ENCODE measurements around the gene PI4KA.

Gene PI4KA

GRCh38 chr22:20775342-20775895, 83.2 kb downstream of the PI4KA start:
- TF ChIP-seq MAX (IDR thresholded peaks at IDR 0.05) = no peak
- no peak for TF ChIP-seq CREB1 (IDR thresholded peaks at IDR 0.05; ENCODE audit: low read depth)
- no peak for TF ChIP-seq EGR1 (IDR thresholded peaks at IDR 0.05)
- TF ChIP-seq FOXM1 (IDR thresholded peaks at IDR 0.05; ENCODE audit: borderline replicate concordance, low read depth) = no peak
- no peak for TF ChIP-seq TCF12 (IDR thresholded peaks at IDR 0.05; ENCODE audit: low read depth)
- TF ChIP-seq CEBPB (IDR thresholded peaks at IDR 0.05) = no peak
- TF ChIP-seq TEAD4 (IDR thresholded peaks at IDR 0.05) = no peak
- TF ChIP-seq YY1 (IDR thresholded peaks at IDR 0.05; ENCODE audit: low read depth) = no peak
- TF ChIP-seq, protein P1, sequence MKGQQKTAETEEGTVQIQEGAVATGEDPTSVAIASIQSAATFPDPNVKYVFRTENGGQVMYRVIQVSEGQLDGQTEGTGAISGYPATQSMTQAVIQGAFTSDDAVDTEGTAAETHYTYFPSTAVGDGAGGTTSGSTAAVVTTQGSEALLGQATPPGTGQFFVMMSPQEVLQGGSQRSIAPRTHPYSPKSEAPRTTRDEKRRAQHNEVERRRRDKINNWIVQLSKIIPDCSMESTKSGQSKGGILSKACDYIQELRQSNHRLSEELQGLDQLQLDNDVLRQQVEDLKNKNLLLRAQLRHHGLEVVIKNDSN (IDR thresholded peaks at IDR 0.05) = no peak
- TF ChIP-seq, protein P2, sequence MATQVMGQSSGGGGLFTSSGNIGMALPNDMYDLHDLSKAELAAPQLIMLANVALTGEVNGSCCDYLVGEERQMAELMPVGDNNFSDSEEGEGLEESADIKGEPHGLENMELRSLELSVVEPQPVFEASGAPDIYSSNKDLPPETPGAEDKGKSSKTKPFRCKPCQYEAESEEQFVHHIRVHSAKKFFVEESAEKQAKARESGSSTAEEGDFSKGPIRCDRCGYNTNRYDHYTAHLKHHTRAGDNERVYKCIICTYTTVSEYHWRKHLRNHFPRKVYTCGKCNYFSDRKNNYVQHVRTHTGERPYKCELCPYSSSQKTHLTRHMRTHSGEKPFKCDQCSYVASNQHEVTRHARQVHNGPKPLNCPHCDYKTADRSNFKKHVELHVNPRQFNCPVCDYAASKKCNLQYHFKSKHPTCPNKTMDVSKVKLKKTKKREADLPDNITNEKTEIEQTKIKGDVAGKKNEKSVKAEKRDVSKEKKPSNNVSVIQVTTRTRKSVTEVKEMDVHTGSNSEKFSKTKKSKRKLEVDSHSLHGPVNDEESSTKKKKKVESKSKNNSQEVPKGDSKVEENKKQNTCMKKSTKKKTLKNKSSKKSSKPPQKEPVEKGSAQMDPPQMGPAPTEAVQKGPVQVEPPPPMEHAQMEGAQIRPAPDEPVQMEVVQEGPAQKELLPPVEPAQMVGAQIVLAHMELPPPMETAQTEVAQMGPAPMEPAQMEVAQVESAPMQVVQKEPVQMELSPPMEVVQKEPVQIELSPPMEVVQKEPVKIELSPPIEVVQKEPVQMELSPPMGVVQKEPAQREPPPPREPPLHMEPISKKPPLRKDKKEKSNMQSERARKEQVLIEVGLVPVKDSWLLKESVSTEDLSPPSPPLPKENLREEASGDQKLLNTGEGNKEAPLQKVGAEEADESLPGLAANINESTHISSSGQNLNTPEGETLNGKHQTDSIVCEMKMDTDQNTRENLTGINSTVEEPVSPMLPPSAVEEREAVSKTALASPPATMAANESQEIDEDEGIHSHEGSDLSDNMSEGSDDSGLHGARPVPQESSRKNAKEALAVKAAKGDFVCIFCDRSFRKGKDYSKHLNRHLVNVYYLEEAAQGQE (IDR thresholded peaks at IDR 0.05; ENCODE audit: low read depth) = no peak
- no peak for TF ChIP-seq EP300 (IDR thresholded peaks at IDR 0.05; ENCODE audit: borderline replicate concordance)
- no peak for TF ChIP-seq NFIC (IDR thresholded peaks at IDR 0.05)
- no peak for TF ChIP-seq ZBTB7A (IDR thresholded peaks at IDR 0.05; ENCODE audit: low read depth)

DNA sequence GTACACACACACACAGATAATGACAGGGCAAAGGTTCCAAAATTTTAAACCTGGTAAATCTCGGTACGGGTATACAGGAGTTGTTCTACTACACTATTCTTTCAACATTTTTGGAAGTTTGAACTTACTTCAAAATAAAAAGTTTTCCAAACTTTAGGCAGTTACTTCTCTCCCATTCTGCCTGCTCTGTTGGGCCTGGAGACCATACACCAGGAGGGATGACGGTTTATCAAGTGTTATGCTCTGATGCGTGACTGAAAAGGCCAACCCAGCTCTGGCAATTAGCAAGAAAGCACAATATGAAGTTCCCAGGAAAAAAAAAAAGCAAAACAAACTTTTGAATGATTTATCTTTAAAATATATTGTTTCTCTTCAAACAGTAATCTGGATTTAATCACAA, 83.7 kb downstream of the PI4KA start:
- TF ChIP-seq EGR1 (IDR thresholded peaks at IDR 0.05) (no peak), TAF1 (IDR thresholded peaks at IDR 0.05; ENCODE audit: low read depth) (no peak), RAD21 (IDR thresholded peaks at IDR 0.05; ENCODE audit: low read depth) (no peak), YY1 (IDR thresholded peaks at IDR 0.05; ENCODE audit: low read depth) (no peak), ZBTB7A (IDR thresholded peaks at IDR 0.05; ENCODE audit: low read depth) (no peak), NFIC (IDR thresholded peaks at IDR 0.05) (no peak), MAX (IDR thresholded peaks at IDR 0.05) (no peak), CREB1 (IDR thresholded peaks at IDR 0.05; ENCODE audit: low read depth) (no peak), EP300 (IDR thresholded peaks at IDR 0.05; ENCODE audit: borderline replicate concordance) (no peak), TCF12 (IDR thresholded peaks at IDR 0.05; ENCODE audit: low read depth) (no peak), FOXM1 (IDR thresholded peaks at IDR 0.05; ENCODE audit: borderline replicate concordance, low read depth) (no peak), TEAD4 (IDR thresholded peaks at IDR 0.05) (no peak), CEBPB (IDR thresholded peaks at IDR 0.05) (no peak)
- TF ChIP-seq, protein P1 (IDR thresholded peaks at IDR 0.05) = no peak
- TF ChIP-seq, protein P2 (IDR thresholded peaks at IDR 0.05; ENCODE audit: low read depth) = no peak

DNA sequence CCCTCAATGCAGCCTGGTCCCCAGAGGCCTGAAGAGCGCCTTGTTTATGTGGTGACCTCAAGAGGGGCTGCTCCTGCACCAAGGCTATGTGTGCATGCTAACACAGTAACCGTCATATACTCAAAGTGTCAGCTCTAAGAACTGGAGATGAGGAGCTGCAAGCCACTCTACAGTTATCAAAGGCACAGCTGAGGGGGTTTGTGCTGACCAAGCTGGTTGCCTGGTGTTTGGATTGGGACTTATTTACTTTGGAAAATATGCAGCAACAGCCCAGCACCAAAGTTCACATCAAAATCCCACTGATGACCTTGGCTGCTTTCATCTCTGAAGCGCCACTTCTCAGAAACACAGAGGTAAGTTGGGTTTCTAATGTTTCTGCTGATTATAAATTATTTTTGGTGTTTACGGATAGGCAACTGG, 84.8 kb downstream of the PI4KA start, which contains the start of gene SERPIND1:
TSS of gene SERPIND1 (plus strand) at position 321 of the 420 bp plus-strand sequence. CDS start 5,200 bp downstream, outside the sequence.
- TF ChIP-seq NFIC (IDR thresholded peaks at IDR 0.05) = no peak
- TF ChIP-seq CREB1 (IDR thresholded peaks at IDR 0.05; ENCODE audit: low read depth) = no peak
- no peak for TF ChIP-seq EGR1 (IDR thresholded peaks at IDR 0.05)
- TF ChIP-seq, protein P1 (IDR thresholded peaks at IDR 0.05) = no peak
- no peak for TF ChIP-seq TCF12 (IDR thresholded peaks at IDR 0.05; ENCODE audit: low read depth)
- TF ChIP-seq FOXM1 (IDR thresholded peaks at IDR 0.05; ENCODE audit: borderline replicate concordance, low read depth) = no peak
- no peak for TF ChIP-seq TAF1 (IDR thresholded peaks at IDR 0.05; ENCODE audit: low read depth)
- no peak for TF ChIP-seq EP300 (IDR thresholded peaks at IDR 0.05; ENCODE audit: borderline replicate concordance)

GRCh38 chr22:20771918-20772625, 86.5 kb downstream of the PI4KA start:
- TF ChIP-seq NFIC (IDR thresholded peaks at IDR 0.05) (no peak), FOXM1 (IDR thresholded peaks at IDR 0.05; ENCODE audit: borderline replicate concordance, low read depth) (no peak), CREB1 (IDR thresholded peaks at IDR 0.05; ENCODE audit: low read depth) (no peak), TAF1 (IDR thresholded peaks at IDR 0.05; ENCODE audit: low read depth) (no peak), TCF12 (IDR thresholded peaks at IDR 0.05; ENCODE audit: low read depth) (no peak), MAX (IDR thresholded peaks at IDR 0.05) (no peak), EGR1 (IDR thresholded peaks at IDR 0.05) (no peak), CEBPB (IDR thresholded peaks at IDR 0.05) (no peak), RAD21 (IDR thresholded peaks at IDR 0.05; ENCODE audit: low read depth) (no peak), EP300 (IDR thresholded peaks at IDR 0.05; ENCODE audit: borderline replicate concordance) (no peak), ZBTB7A (IDR thresholded peaks at IDR 0.05; ENCODE audit: low read depth) (no peak), YY1 (IDR thresholded peaks at IDR 0.05; ENCODE audit: low read depth) (no peak), TEAD4 (IDR thresholded peaks at IDR 0.05) (no peak)
- TF ChIP-seq, protein P2 (IDR thresholded peaks at IDR 0.05; ENCODE audit: low read depth) = no peak
- TF ChIP-seq, protein P1 (IDR thresholded peaks at IDR 0.05) = no peak
